ENCODE measurements around the gene FADD. TPM values are rescaled to one million over a fixed set of nuclear protein-coding genes. Genes with fewer than 3 reads are reported as not detected.

The FADD gene
- total and polyA plus RNA-seq, 2 donors (not counting 3 experiments of a cell fraction or from before 2014, with no cell fraction given) = 35.4 to 45.1 TPM

DNA sequence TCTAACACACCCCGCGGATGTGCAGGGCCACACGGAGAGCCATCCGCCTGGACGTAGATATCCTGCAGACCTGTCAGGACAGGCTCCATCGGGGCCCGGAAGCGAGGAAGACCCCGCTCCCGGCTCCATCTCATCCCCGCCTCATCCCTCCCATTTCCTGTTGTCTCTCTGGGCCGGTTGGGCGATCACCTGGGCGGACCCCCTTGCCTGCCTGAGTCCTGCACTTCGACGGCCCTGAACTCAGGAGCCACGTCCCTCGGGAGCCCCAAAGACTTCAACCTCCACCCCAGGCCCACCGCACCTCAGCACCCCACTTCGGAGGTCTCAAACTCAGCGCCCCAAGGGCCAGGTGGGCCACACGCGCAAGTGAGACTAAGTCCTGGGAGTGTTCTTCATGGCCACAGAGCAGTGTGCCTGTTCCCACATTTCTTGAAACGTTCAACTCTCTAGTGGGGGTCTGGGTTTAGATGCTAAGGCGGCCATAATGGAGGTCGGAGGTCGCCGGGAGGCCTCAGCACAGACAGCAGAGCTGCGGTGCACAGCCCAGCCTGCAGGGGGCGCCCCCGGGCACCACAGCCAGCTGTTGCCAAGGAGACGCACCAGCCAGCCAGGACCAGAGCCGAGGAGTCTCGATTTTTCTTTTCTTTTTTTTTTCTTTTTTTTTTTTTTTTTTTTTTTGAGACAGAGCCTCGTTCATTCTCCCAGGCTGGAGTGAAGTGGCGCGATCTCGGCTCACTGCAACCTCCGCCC is 26.0 kb upstream of the FADD start:
- Histone ChIP-seq H3K4me1 (ENCODE audit: control insufficient read depth, extremely low read depth, insufficient read depth, low read length) (no peaks in the 10 kb centered on the region), H3K4me3 (replicated peaks in 1 of 3; ENCODE audit: insufficient read depth in 1 of 3, low read depth in 1 of 3, low read length in 3 of 3) (no peak overlapping the region), H3K27me3 (ENCODE audit: control insufficient read depth in 2 of 2, insufficient read depth in 2 of 2, low read length in 2 of 2) (no peaks in the 10 kb centered on the region), H3K9me1 (replicated peaks; ENCODE audit: control insufficient read depth, extremely low read depth, insufficient read depth, low read length) (no peaks in the 10 kb centered on the region), H3K9ac (replicated peaks; ENCODE audit: extremely low read depth, insufficient read depth, low read length) (no peak overlapping the region), H3K36me3 (ENCODE audit: control insufficient read depth in 2 of 2, extremely low read depth in 1 of 2, insufficient read depth in 2 of 2, low read length in 2 of 2) (no peaks in the 10 kb centered on the region), H4K20me1 (replicated peaks; ENCODE audit: control insufficient read depth, extremely low read depth, insufficient read depth, low read length) (no peaks in the 10 kb centered on the region), H3K9me3 (replicated peaks; ENCODE audit: control insufficient read depth, insufficient read depth, low read length) (no peaks in the 10 kb centered on the region), H2AFZ (ENCODE audit: low read depth, low read length) (no peak overlapping the region), H3K4me2 (ENCODE audit: insufficient read depth, low read length) (no peak overlapping the region), H3K79me2 (ENCODE audit: control insufficient read depth, insufficient read depth, low read length) (no peaks in the 10 kb centered on the region), H3K27ac (ENCODE audit: insufficient read depth, low read depth, low read length) (no peak overlapping the region)
- dilution Hi-C loops (cut with MboI; ENCODE audit: extremely low pct_ligation_motif_present, low sequenced_read_pairs) (loop anchor here (25.0 kb wide), 1 partner anchor 265 kb away; no protein-coding TSS in a partner anchor), intact Hi-C loops (cut with micrococcal nuclease) (no loop called here)
- POLR2A ChIA-PET = no interaction called here
- no peak for FAIRE-seq
- no TSS peak for BruUV-seq (replicated peaks)
- no peak for TF ChIP-seq POLR2A (IDR thresholded peaks at IDR 0.05; ENCODE audit: low read depth, low read length)
- TF ChIP-seq JUN (IDR thresholded peaks at IDR 0.05; ENCODE audit: borderline replicate concordance, insufficient read depth, insufficient read length, low read depth) = no peak
- TF ChIP-seq CTCF (IDR thresholded peaks at IDR 0.05; ENCODE audit: extremely low read depth in 1 of 2, insufficient read depth in 1 of 2, low read depth in 1 of 2, low read length in 2 of 2) = peak; percentile 69 to 70
- TF ChIP-seq, protein P1, sequence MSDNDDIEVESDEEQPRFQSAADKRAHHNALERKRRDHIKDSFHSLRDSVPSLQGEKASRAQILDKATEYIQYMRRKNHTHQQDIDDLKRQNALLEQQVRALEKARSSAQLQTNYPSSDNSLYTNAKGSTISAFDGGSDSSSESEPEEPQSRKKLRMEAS (IDR thresholded peaks at IDR 0.05; ENCODE audit: insufficient read depth, insufficient read length) = no peak
- TF ChIP-seq FOS (IDR thresholded peaks at IDR 0.05; ENCODE audit: borderline replicate concordance, insufficient read depth, low read length) = no peak
- no peak for DNase-seq (ENCODE audit: low read depth, low spot score)
- CTCF ChIA-PET = interaction anchor here (0.9 to 1.5 kb wide), 2 partner anchors 15 to 19 kb away, joined by 4 read pairs; no protein-coding TSS in a partner anchor

Data from endothelial cell of umbilical vein (primary cell).